Activated T-cell treated with anti-CD3 and anti-CD28 coated beads, Interleukin-2, amount 50 U/mL, for 48 hours (primary cell): ENCODE results near the gene NPC1.
"Not testable (repeated sequence)": the region's sequence is repeated elsewhere in the genome, so short reads cannot be mapped to it uniquely, and the experiment has no call there.

Source experiments
- DNase-seq, 2 experiments: peaks; one replicate each; pipeline ENCODE4 v3.0.0-alpha.2; 2020

NPC1 gene

GRCh38 chr18:23515911-23516546, 70.3 kb downstream of the NPC1 start:
- peak; percentile 77 to 82 for DNase-seq

DNA sequence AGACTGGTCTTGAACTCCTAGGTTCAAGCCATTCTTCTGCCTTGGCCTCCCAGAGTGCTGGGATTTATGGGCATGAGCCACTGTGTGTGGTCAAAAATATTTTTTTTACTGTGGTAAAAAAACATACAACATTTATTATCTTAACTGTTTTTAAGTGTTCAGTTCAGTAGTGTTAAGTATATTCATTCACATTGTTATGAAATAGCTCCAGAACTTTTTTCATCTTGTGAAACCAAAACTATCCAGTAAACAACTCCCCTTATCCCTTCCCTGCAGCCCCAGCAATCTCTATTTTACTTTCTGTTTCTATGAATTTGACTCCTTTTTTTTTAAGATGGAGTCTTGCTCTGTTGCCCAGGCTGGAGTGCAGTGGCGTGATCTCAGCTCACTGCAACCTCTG, 73.7 kb downstream of the NPC1 start:
- DNase-seq = no peak

GRCh38 chr18:23512216-23512615, 74.1 kb downstream of the NPC1 start:
- not testable (repeated sequence) for DNase-seq

GRCh38 chr18:23510923-23511322, 75.4 kb downstream of the NPC1 start:
- not testable (repeated sequence) for DNase-seq

DNA sequence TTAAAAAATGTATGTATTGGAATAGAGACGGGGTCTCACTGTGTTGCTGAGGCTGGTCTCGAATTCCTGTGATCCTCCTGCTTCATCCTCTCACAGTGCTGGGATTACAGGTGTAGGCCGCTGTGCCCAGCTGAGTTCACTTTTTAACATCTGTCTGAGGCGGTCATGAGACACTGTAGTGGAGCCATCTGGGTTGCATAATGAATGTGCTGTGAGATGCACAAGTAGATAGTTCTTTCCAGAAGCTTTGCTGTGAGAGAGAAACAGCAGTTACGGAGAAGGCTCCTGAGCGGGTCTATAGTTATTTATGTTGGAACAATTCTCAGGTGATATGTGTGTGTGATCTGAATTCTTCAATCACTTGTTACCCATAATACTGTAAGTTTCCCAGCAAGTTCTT, 79.9 kb downstream of the NPC1 start:
- DNase-seq = no peak

DNA sequence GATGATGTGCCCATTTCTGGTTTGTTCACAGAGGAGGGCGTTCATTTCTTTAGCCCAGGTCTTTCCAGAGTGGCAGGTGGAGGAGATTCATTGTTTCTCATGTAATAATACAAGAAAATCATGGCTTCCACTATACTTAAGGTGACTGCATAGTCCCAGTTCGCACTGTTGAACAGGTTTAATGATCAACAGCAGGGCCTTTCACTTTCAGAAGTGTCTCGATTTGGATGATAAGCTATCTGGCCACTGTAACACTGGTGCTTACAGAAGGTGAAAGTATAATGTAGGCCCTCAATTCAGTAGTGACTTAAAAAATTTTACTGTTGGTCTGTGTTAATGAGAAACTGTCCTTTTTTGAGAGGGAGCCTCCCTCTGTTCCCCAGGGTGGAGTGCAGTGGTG, 81.6 kb downstream of the NPC1 start:
- no peak for DNase-seq

DNA sequence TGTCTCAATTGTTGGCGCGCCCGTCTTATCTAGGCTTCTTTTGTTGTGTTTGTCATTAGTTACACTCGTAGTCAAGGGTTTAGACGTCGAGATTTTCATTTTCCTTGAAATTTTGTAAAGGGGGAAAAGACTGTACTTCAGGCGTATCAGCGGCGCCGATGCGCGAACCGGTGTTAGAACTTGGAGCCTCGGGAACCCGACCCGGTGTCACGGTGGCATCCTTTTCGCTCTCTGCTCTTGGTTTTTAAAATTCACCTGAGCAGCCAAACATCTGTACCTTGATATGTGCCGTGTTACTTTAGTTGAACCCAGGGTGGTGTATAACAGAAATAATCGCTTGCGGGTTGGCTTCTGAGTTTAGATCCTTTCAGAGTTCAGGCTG, 82.4 kb downstream of the NPC1 start:
- DNase-seq = no peak

DNA sequence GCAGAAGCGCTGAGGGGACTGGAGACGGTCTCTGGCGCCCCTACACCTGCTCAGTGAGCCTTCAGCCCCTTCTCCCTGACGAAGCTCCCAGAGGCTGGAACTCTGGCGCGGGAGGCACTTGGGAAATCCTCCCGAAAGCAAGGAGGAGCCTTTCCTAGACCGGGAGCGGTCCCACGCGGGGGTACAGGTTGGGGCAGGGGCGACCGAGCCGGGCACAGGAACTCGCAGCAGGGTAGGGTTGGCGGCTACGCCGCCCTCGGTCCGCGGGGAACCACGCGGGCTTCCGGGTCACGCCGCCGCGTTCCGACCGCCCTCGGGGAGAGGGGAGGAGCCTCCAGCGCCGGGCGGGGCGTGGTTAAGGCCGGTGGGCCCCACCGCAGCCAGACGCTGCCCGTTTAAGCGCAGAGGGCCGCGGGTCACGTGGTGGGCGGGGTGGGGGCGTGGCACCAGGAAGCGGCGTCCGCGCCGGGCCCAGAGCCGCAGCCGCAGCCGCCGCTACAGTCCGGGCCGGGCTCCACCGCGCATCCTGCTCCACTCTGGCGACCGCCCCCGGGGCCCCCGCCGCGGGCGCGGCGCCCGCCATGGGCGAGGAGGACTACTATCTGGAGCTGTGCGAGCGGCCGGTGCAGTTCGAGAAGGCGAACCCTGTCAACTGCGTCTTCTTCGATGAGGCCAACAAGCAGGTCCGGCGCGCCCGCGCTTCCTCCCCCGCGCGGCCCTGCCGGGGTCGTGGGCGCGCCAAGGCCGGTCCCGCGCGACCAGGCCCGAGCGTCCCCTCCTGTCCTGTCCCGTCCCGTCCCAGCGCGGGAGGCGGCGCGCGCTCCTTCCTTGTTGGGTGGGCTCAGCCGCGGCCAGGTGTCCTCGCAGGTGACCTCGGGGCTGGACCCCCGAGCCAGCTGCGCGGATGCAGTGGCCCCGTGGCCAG, 83.0 kb downstream of the NPC1 start, which contains the start of gene RMC1:
RMC1 (plus strand) TSS at position 474 of the 925 bp plus-strand sequence; CDS start at position 582, 108 bp downstream.
- peak; percentile 98 to 99 for DNase-seq

GRCh38 chr18:23502516-23503037, 83.7 kb downstream of the NPC1 start:
- no peak for DNase-seq

DNA sequence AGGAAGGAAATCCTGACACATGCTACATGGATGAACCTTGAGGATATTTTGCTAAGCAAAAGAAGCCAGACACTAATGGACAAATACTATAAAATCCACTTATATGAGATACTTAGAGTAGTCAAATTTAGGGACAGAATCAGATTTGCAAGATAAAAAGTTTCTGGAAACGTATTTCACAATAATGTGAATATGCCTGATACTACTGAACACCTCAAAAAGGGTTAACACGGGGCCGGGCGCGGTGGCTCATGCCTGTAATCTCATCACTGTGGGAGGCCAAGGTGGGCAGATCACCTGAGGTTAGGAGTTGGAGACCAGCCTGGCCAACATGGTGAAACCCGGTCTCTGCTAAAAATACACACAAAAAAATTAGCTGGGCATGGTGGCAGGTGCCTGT, 84.7 kb downstream of the NPC1 start:
- no peak for DNase-seq

DNA sequence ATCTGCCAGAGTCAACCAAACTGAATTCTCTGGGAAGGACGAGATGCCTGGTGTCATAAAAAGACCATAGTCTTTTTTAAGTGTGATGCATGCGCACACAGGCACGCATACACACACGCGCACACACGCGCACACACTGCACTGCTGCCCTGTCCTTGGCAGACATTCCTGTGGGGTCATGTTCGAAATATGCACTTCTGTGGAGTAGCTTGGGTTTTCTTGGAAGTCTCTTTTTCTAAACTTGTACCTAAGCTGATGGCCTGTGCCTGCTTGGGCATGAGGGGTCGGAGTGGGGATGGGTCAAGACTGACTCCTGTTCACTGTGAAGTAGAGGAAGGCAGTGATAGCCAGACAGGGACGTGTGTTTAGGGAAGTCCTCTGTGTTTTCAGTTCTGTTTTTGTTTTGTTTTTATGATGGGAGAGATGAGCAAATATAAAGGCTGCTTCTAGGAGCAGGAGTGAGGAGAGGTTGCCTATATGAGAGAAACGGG, 87.0 kb downstream of the NPC1 start:
- no peak for DNase-seq

DNA sequence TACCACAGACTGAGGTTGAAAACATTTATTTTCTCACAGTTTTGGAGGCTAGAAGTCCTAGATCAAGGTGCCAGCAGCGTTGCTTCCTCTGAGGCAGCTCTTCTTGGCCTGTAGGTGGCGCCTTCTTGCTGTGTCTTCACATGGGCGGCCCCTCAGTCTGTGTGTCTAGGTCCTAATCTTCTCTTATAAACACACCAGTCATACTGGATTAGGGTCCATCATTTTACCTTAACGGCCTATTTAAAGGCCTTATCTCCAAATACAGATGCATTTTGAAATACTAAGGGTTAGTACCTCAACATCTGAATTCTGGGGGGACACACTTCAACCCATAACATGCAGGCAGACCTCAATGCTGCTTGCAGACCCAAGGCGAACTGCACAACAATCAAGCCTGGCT, 87.4 kb downstream of the NPC1 start:
- DNase-seq = peak; percentile 66 to 74

DNA sequence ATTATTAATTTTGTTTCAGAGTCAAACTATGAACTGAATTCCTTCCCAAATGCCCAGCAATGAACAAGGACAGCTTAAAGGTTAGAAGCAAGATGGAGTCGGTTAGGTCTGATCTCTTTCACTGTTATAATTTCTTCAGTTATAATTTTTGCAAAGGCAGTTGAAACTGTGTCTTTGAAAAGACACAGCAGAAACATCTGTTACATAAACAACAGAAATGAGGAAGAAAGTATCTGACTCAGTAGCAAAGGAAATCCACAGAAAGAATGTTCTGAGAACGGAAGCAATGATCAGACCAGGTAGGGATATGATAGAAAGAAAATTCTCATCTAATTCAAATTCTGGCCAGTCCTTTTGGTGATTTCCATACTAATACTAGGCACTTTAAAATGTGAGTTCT, 88.2 kb downstream of the NPC1 start:
- no peak for DNase-seq

DNA sequence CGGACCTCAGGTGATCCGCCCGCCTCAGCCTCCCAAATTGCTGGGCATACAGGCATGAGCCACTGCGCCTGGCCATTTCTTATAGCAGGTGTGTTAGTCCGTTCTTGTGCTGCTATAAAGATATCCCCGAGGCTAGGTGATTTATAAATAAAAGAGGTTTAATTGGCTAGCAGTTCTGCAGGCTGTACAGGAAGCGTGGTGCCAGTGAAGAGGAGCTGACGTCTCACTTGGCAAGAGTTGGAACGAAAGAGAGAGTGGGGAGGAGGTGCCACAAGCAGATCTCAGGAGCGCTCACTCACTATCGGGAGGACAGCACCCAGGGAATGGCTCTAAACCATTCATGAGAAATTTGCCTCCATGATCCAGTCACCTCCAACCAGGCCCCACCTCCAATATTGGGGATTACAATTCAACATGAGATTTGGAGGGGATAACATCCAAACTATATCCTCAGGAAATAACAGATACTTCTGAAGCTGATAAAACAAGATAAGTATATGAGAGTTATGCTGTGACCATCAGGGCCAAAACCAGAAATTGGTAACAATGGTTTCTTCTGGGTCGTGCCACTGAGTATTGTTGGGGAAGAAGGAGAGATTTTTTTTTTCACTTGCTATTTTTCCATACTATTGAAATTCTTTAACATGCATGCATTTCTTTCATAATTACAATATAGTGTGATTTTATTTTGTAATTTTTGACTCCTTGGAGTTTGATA, 90.4 kb downstream of the NPC1 start:
- no peak for DNase-seq

GRCh38 chr18:23494992-23495391, 91.3 kb downstream of the NPC1 start:
- DNase-seq = no peak

- DNase-seq = no peak
Measured at GRCh38 chr18:23493654-23494053, 92.7 kb downstream of the NPC1 start.

DNA sequence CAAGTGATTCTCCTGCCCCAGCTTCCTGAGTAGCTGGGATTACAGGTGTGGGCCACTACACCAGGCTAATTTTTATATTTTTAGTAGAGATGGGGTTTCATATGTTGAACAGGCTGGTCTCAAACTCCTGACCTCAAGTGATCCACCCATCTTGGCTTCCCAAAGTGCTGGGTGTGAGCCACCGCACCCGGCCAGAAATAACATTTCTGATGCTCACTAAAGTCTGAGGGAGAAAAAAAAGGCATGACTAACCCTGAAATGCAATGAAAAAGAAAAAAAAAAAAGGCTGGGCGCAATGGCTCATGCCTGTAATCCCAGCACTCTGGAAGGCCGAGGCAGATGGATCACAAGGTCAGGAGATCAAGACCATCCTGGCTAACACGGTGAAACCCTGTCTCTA, 96.7 kb downstream of the NPC1 start:
- not testable (repeated sequence) for DNase-seq

GRCh38 chr18:23487738-23488570, 98.4 kb downstream of the NPC1 start:
- peak; percentile 58 to 65 for DNase-seq

GRCh38 chr18:23485386-23485785, 100.9 kb downstream of the NPC1 start:
- no peak for DNase-seq

GRCh38 chr18:23484561-23485182, 101.6 kb downstream of the NPC1 start:
- DNase-seq = no peak
